ENCODE results near the gene ATP2C2. TPM values are rescaled to one million over a fixed set of nuclear protein-coding genes. Genes with fewer than 3 reads are reported as not detected.

Gene ATP2C2
- total RNA-seq, 6 experiments from 2014 or later: 0.18 to 0.51 (median 0.32) TPM; not detected in 2

DNA sequence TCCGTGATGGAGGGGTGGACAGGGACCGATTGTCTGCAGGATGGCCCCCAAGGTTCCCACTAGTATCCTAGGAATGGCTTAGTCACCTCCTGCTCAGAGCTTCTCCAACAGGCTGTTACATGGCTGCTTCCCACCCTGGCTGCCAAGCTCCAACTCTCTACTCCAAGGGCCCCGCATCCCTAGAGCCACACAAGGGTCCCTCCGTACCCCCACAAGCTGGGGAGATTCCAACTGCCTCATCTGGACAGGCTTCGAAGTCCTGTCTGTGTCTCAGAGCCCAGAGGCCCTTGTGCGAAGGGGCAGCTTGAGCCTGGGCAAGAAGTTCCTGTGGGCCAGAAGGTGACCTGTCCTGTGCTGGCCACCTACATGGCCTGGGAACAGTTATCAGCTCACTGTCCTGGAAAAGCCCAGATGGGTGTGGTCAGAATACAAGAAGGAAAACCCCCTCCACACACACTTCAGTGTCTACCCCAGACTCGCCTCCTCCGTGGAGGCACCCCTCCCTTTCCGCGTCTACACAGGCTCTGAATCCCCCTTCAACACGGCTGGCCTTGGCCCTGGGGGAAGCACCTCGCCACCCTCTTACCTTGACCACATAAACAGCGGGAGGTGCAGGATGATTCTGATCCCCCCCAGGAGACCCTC lies 135.5 kb downstream of the ATP2C2 start:
- ATAC-seq: peak; percentile 0 to 10 (median 2)
- Histone ChIP-seq H3K9me3 (no peaks in the 10 kb centered on the region), H3K4me3 (peak overlapping the region; percentile 62 to 78 (median 70)), H3K27ac (peak overlapping the region in 1 of 3 donors; percentile 58), H3K27me3 (no peaks in the 10 kb centered on the region), H3K4me1 (no peaks in the 10 kb centered on the region), H3K36me3 (no peaks in the 10 kb centered on the region)
- 33% methylated on average over 1 of the region's 13 CpGs for WGBS (ENCODE audit: insufficient coverage, low coverage, low lambda C conversion rate, missing lambda C conversion rate)
- intact Hi-C loops (cut with DNase I): no loop called here
- TF ChIP-seq, protein P1, sequence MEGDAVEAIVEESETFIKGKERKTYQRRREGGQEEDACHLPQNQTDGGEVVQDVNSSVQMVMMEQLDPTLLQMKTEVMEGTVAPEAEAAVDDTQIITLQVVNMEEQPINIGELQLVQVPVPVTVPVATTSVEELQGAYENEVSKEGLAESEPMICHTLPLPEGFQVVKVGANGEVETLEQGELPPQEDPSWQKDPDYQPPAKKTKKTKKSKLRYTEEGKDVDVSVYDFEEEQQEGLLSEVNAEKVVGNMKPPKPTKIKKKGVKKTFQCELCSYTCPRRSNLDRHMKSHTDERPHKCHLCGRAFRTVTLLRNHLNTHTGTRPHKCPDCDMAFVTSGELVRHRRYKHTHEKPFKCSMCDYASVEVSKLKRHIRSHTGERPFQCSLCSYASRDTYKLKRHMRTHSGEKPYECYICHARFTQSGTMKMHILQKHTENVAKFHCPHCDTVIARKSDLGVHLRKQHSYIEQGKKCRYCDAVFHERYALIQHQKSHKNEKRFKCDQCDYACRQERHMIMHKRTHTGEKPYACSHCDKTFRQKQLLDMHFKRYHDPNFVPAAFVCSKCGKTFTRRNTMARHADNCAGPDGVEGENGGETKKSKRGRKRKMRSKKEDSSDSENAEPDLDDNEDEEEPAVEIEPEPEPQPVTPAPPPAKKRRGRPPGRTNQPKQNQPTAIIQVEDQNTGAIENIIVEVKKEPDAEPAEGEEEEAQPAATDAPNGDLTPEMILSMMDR (IDR thresholded peaks at IDR 0.05): no peak
- no peak for TF ChIP-seq POLR2A (IDR thresholded peaks at IDR 0.05)
- DNase-seq: peak in 1 of 3 donors; percentile 45

DNA sequence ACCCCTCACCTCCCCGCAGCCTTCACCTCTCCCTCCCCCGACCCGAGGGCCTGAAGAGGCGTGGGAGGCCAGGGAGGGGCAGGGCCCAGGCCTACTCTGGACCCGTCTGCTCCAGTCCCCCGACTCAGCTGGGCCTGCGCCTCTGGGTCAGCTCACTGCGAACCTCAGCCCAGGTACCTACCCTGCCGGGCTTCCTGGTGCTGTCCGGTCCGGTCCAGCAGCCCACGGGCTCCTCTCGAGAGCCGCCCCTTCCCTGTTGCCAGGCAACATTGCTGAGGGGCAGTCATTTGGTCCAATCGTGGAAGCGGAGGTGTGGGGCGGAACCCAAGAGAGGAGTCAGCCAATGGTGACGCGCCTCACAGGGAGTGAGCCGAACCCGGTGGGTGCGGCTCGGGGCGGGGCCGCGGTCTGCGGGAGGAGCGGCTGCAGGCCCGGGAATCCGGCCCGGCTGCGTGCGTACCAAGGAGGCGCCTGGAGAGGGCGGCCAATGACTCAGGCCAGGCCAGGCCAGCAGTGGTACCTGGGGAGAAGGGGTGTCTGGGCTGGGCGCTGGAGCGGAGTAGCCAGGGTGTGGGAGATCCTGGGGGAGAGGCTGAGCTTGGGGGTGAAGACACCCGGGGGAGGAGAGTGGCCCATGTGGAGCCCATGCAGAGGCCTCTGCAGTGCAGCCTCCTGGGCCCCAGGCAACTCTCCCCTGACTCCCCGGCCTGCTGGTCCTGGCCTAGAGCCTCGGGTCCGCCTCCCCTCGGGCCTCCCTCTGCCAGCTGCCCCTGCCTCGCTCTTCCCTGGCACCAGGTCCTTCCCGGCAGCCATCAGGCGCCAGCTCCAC lies 136.3 kb downstream of the ATP2C2 start, which contains the start of gene MEAK7:
MEAK7 (minus strand) TSS at position 240 of the 829 bp plus-strand sequence. CDS start 6,573 bp downstream, outside the sequence.
- TF ChIP-seq, protein P1 (IDR thresholded peaks at IDR 0.05): peak in 2 of 4 donors; percentile 12 to 18
- TF ChIP-seq POLR2A (IDR thresholded peaks at IDR 0.05): peak; percentile 53
- 9% methylated on average over 25 of the region's 45 CpGs for WGBS (ENCODE audit: insufficient coverage, low coverage, low lambda C conversion rate, missing lambda C conversion rate)
- Histone ChIP-seq H3K27ac (peak within 1 kb of the TSS in 2 of 3 donors; percentile 31 to 58), H3K4me3 (peak within 1 kb of the TSS; percentile 62 to 78 (median 70)), H3K4me1 (no peaks in the 10 kb centered on the region), H3K9me3 (no peaks in the 10 kb centered on the region), H3K27me3 (no peaks in the 10 kb centered on the region), H3K36me3 (no peaks in the 10 kb centered on the region)
- DNase-seq (peak; percentile 98 to 99 (median 99)), ATAC-seq (peak; percentile 97 to 99 (median 99))
- intact Hi-C loops (cut with DNase I): loop anchor here in 1 of 2 donors (5.0 kb wide), 1 partner anchor 118 kb away; no protein-coding TSS in a partner anchor

DNA sequence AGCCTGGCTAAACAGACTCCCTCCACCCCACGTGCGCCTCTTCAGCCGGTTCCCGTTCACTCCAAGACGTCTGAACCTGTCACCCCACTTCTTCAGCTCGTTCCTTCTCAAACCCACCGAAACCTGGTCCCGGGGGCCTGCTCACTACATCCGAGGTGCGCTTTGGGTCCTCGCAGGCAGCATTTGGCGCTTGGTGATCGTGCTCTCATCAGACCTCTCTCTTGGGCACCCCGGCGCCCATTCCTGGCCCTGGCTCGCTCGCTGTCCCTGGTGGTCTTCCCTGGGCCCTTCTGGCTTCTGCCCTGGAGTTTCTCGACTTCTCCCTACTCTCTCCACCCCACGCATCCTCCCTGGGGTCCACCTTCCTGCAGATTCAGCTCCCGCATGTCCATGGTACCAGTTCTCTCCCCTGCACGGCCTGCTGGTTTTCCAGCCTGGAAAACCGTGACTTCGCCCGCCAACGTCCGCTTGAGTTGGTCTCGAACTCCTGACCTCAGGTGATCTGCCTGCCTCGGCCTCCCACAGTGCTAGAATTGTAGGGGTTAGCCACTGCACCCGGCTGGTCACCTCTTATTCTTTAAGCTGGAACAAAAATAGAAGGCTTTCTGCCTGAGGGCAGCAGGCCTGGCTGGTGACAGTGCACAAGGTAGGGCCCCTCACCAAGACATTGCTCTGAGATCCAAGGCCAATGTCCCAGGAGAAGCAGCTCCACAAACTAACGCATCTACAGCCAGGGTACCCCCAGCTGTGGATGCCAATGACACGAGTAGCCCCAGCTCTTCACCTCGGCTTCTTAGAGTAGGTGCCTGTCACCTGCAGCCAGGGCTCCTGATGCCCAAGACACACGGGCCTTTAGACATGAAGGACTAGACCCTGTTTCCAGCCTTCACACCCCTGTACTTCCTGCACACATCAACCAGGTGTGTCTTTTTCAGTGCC lies 137.2 kb downstream of the ATP2C2 start:
- Histone ChIP-seq H3K36me3 (no peaks in the 10 kb centered on the region), H3K9me3 (no peaks in the 10 kb centered on the region), H3K27me3 (no peaks in the 10 kb centered on the region), H3K27ac (peak overlapping the region in 1 of 3 donors; percentile 31), H3K4me1 (no peaks in the 10 kb centered on the region), H3K4me3 (peak overlapping the region; percentile 62 to 78 (median 70))
- DNase-seq (peak in 2 of 3 donors; percentile 39 to 57), ATAC-seq (no peak)
- intact Hi-C loops (cut with DNase I): loop anchor here in 1 of 2 donors (5.0 kb wide), 1 partner anchor 117 kb away; no protein-coding TSS in a partner anchor
- 75% methylated on average over 26 of the region's 33 CpGs for WGBS (ENCODE audit: insufficient coverage, low coverage, low lambda C conversion rate, missing lambda C conversion rate)
- TF ChIP-seq, protein P1 (IDR thresholded peaks at IDR 0.05): no peak
- TF ChIP-seq POLR2A (IDR thresholded peaks at IDR 0.05): no peak

Data from right lobe of liver (tissue), 6 donors.